CD4-positive, alpha-beta T cell treated with Interleukin-2 at 100 ng/mL for 4 hours (primary cell): ENCODE measurements around the gene KRTAP4-9.
"Not testable (repeated sequence)": the region's sequence is repeated elsewhere in the genome, so short reads cannot be mapped to it uniquely, and the experiment has no call there.

Source experiments
- DNase-seq: peaks from one replicate; pipeline ENCODE4 v3.0.0-alpha.2; 2020; ENCODE audit warnings: low spot score

KRTAP4-9 gene

DNA sequence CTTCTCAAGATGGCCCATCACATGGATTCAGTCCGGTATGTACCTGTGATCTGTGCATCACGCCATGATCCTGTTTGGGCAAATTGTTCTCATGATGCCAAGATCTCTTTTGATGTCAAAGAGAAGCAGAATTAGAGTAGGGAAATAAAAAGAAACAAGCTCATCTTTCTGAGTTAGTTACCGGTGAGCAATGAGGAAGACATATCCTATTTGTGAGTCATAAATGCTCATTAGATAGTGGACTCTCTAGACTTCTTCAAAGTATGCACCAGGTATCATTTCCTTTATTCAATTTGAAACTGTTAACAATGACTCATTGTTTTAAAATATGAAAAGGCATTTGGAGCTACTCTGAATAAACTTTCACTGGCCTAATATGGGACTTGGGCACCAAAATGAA is 26.8 kb downstream of the KRTAP4-9 start:
- DNase-seq = no peak

DNA sequence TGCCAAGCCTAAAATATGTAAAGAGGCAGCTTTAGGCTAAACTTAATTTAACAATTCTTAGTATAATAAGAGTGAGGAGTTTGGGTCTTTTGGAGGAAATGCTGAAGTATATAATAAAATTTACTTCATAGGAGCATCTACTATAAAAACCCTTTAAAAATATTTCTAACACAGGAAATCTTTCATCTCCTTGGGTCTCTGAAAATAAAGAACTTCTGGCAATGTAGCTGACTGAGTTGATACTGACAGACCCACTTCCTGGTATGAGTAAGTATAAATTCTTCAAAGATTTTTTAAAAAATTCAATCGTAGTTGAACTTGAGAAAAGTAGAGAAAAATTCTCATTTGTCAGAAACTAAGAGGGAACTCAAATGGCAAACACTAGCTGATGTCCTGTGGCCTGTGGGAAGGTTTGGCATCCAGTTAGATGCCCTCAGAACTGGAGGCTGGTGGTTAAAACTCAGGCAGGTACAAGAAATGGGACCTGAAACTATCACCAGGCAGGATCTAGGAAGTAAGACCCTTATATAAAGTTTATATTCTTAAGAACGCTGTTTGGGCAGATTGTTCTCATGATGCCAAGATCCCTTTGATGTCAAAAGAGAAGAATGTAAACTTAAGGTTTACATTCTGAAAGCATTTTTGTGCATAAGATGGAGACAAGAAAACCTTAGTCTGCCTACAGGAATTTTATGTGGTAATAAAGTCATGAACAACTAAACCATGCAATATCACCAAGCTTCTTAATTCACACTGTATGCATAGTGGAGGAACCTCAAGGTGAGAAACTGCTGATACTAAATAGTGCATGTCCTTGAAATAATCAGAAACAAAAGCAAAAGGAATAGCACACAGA is 28.9 kb downstream of the KRTAP4-9 start:
- DNase-seq = no peak

DNA sequence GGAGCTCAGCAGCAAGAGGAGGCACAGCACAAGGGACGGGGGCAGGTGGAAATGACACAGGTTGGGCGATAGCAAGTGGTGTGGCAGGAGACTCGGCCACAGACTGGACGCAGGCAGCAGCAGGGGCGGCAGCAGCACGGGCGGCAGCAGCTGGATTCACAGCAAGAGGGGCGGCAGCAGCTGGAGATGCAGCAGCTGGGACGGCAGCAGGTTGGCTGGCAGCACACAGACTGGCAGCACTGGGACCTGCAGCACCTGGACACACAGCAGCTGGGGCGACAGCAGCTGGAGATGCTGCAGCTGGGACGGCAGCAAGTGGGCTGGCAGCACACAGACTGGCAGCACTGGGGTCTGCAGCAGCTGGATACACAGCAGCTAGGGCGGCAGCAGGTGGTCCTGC is 34.7 kb downstream of the KRTAP4-9 start:
- not testable (repeated sequence) for DNase-seq

DNA sequence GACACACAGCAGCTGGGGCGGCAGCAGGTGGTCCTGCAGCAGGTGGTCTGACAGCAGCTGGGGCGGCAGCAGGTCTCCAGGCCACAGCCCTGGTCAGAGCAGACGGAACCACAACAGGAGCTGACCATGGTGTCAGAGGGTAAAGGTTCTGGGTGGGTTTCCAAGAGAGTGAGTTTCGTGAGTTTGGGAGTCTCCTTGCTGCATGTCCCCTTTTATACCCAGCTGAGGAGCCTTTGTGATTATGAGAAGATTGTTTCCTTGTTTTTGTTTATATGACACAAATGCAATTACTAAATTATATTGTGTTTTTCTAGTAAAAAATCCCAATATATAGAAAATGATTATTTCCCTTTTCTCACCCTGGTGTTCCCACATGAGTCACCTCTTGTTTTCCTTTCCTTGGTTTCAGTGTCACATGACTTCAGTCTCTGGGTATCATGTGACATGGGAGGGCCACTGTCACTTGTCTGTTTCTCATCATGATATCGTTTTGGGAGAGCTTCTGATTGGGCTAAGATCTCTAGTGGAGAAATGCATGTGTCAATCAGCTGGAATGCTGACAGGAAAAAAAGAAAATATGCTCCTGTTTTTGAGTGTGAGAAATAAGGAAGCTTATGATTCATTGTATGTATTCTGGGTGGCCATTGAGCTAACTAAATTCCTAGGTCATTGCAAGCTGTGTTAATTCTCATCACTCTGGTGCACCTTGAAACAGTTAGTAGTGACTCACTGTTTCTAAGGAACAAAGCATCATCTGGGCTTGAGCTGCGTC is 35.4 kb downstream of the KRTAP4-9 start, which contains the start of gene KRTAP4-6:
Gene KRTAP4-6 (minus strand): TSS at position 185 of the 772 bp plus-strand sequence. CDS start 57 bp downstream, at position 128.
- DNase-seq = no peak

DNA sequence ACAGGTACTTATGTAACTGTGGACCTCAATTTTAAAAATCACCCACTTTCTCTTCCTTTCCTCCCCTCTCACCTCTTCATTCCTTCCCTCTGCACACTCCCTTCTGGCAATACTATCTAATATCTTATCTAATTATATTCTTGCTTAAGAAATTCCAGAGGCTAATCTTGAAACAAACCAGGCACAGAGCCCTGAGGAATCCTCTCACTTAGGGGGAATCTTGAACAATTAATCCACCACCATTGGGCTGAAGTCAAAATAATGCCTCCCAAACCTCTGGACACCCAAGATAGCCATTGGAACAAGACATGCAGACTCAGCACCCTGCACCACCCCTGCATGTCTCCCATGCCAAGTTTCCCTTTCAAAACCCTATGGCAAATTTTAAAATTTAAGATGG is 36.2 kb downstream of the KRTAP4-9 start:
- DNase-seq = no peak

DNA sequence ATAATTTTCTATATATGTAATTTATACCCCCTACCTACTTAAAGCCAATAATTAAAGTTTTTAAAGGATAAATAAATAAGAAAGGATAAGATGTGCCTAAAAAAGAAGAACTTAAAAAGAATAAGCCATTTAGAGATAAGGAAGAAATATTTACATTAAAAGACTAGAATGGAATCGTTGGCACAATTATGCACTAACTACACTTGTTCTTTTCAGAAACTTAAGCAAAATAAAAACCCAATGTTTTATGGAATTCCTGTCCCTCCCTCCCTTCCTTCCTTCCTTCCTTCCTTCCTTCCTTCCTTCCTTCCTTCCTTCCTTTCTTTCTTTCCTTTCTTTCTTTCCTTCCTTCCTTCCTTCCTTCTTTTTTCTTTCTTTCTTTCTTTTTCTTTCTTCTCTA is 39.7 kb downstream of the KRTAP4-9 start:
- no peak for DNase-seq

DNA sequence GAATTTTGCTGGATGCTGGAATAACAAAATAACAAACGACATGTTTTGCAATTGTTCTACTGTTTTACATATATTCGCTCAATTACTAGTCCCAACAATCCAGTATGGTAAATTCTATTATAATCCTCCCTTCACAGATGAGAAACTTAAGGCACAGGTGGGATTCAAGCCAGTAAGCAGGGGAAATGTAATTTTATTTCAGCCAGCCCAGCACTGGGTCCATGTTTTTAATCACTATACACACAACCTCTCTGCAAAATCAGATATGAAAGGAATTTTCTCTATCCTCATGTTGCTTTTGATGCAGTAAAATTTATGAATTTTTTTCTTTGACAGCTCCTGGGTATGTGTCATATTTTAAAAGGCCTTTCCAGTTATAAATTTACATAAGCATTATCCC is 40.1 kb downstream of the KRTAP4-9 start:
- DNase-seq = no peak

DNA sequence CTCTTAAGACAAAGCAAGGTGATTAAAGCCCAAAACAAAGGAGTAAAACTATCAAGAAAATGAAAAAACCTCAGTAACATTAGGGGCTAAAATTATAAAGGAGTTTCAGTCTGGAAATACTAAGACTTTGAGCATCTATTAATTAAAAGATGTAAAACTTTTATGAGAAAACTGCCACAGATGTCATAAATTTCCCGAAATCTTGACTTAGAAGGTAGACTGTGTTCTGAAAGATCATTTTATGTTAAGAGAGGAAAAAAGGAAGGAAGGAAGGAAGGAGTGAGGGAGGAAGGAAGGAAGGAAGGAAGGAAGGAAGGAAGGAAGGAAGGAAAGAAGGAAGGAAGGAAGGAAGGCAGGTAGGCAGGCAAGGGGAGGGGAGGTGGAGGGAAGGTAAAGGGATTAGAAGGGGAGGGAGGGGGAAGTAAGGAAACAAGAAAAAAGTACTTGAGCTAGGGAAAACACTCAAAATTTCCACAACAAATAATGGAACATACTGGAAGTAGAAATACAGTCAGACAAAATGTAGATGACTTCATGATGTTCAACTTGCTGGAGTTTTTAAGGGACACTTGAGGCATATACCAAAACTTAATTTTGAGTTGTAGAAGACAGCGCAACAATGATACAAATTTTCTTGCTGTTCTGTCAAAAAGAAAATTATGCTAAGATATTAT is 42.5 kb downstream of the KRTAP4-9 start:
- DNase-seq = no peak

DNA sequence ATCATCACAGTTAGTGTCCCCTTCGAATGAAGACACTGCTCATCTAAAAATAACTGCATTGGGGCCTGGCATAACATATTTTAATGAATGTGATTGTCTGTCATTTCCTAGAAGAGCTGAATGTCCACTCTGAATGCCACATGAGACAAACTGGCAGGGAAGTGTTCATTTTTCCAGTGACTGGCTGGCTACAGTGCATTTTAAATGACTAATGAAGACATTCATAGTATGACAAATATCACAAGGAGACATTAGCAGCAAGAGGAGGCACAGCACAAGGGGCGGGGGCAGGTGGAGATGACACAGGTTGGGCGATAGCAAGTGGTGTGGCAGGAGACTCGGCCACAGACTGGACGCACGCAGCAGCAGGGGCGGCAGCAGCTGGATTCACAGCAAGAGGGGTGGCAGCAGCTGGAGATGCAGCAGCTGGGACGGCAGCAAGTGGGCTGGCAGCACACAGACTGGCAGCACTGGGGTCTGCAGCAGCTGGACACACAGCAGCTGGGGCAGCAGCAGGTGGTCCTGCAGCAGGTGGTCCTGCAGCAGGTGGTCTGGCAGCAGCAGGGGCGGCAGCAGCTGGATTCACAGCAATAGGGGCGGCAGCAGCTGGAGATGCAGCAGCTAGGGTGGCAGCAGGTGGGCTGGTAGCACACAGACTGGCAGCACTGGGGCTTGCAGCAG is 43.9 kb downstream of the KRTAP4-9 start:
- not testable (repeated sequence) for DNase-seq

DNA sequence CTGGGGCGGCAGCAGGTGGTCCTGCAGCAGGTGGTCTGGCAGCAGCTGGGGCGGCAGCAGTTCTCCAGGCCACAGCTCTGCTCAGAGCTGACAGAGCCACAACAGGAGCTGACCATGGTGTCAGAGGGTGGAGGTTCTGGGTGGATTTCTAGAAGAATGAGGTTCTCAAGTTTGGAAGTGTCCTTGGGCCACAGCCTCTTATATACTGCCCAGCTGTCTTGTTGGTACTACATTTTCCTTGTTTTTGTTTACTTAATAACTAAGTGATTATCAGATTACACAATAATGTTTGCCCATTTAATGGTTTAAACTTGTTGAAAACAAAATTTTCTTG is 44.4 kb downstream of the KRTAP4-9 start, which contains the start of gene KRTAP4-5:
Gene KRTAP4-5 (minus strand): TSS at position 174 of the 334 bp plus-strand sequence. CDS start 58 bp downstream, at position 116.
- DNase-seq = no peak

DNA sequence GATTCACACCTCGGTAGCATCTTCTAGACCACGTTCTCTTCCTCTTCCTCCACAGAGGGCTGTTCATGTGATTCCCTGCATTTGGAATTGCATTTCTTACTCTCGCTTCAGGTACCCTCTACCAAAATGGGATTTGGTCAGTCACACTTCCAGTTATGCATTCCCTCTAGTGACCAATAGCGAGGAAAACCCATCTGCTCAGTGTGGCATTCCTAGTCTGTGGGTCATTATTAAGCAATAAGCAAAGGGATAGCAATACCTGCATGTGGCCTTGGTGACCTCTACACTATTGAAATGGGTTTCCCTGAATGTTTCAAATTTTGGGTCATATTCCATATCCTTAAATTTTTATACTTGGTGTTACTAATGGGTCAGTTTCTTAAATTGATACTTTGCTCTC is 44.8 kb downstream of the KRTAP4-9 start:
- no peak for DNase-seq

DNA sequence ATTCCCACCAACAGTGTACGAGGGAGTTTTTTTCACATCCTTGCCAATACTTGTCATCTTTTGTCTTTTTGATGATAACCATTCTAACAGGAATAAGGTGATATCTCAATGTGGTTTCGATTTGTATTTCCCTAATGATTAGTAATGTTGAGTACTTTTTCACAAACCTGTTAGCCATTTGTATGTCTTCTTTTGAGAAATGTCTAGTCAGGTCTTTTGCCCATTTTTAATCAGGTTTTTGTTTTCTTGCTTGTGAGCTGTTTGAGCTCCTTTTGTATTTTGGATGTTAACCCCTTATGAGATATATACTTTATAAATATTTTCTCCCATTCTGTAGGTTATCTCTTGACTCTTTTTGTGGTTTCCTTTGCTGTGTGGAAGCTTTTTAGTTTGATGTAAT is 46.3 kb downstream of the KRTAP4-9 start:
- DNase-seq = no peak

DNA sequence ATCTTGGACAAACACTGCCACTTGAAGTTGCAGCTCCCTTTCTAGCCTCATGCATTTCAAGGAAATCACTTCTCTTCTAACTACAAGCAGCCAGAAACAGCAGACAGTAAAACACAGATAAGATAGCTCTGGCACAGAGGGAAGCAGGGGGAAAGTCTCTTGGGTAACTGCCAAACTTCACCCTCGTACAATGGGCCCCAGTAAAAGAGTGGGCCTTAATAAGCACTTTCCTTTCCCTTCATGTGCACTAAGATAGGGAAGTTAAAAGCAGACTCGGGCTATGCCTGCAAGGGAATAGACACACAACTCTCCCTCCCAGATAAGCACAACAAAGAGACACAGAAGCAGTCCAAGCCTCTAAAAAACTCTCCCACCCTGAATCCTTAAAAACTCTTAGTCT is 48.7 kb downstream of the KRTAP4-9 start:
- DNase-seq = no peak
